Hepatocyte (in vitro differentiated cells): ENCODE measurements around the gene ZNF750. TPM values are rescaled to one million over a fixed set of nuclear protein-coding genes. Genes with fewer than 3 reads are reported as not detected.

Experiments used
- DNase-seq: peaks from one replicate; pipeline ENCODE4 v3.0.0-alpha.2; 2016; ENCODE audit warnings: low spot score
- H2AFZ ChIP-seq: fragments of 200-600 bp; sonication (generic); 2 replicates; pipeline ENCODE4 v1.6.0; 2016; ENCODE audit warnings: antibody characterized with exemption, mild to moderate bottlenecking
- H3K27ac ChIP-seq: fragments of 200-600 bp; sonication (generic); 2 replicates; pipeline ENCODE4 v1.5.1; 2016; ENCODE audit warnings: mild to moderate bottlenecking
- H3K27me3 ChIP-seq: fragments of 200-600 bp; sonication (generic); 2 replicates; pipeline ENCODE4 v1.6.1; 2016
- H3K36me3 ChIP-seq: fragments of 200-600 bp; sonication (generic); replicated peaks from 2 replicates; pipeline ENCODE4 v1.5.1; 2016; ENCODE audit warnings: low read depth; ENCODE audit not compliant: insufficient read depth
- H3K4me1 ChIP-seq: fragments of 200-600 bp; sonication (generic); 2 replicates; pipeline ENCODE4 v1.5.1; 2016; ENCODE audit warnings: mild to moderate bottlenecking, moderate library complexity; ENCODE audit not compliant: insufficient read depth
- H3K4me2 ChIP-seq: fragments of 200-600 bp; sonication (generic); 2 replicates; pipeline ENCODE4 v1.6.0; 2016
- H3K4me3 ChIP-seq: fragments of 200-600 bp; sonication (generic); 2 replicates; pipeline ENCODE4 v1.5.1; 2016; ENCODE audit warnings: mild to moderate bottlenecking
- H3K79me2 ChIP-seq: fragments of 200-600 bp; sonication (generic); 2 replicates; pipeline ENCODE4 v1.6.0; 2017; ENCODE audit warnings: mild to moderate bottlenecking
- H3K9me2 ChIP-seq: fragments of 200-600 bp; sonication (generic); replicated peaks from 2 replicates; pipeline ENCODE4 v1.6.0; 2017; ENCODE audit warnings: mild to moderate bottlenecking; ENCODE audit not compliant: insufficient read depth
- H3K9me3 ChIP-seq: fragments of 200-600 bp; sonication (generic); 2 replicates; pipeline ENCODE4 v1.5.1; 2016; ENCODE audit warnings: low read depth, mild to moderate bottlenecking
- H4K20me1 ChIP-seq: fragments of 200-600 bp; sonication (generic); 2 replicates; pipeline ENCODE4 v1.6.0; 2016; ENCODE audit warnings: mild to moderate bottlenecking; ENCODE audit not compliant: insufficient read depth, poor library complexity, severe bottlenecking
- CTCF ChIP-seq: fragments of 200-600 bp; sonication (generic); IDR thresholded peaks from 2 replicates; pipeline ENCODE4 v1.5.1; 2016; ENCODE audit warnings: antibody characterized with exemption, mild to moderate bottlenecking; ENCODE audit not compliant: poor library complexity
- EZH2 ChIP-seq: fragments of 200-600 bp; sonication (generic); IDR thresholded peaks from 2 replicates; pipeline ENCODE4 v1.6.1; 2016; ENCODE audit warnings: antibody characterized with exemption, mild to moderate bottlenecking, borderline replicate concordance
- EZH2phosphoT487 ChIP-seq: fragments of 200-600 bp; sonication (generic); IDR thresholded peaks from one replicate; pipeline ENCODE4 v1.6.1; 2018; ENCODE audit warnings: antibody characterized with exemption, mild to moderate bottlenecking, low read depth, moderate library complexity; ENCODE audit not compliant: unreplicated experiment, severe bottlenecking
- WGBS: methylation state at CpG from one replicate; pipeline ENCODE4 v1.1.6; 2016; ENCODE audit warnings: low lambda C conversion rate; ENCODE audit errors: missing lambda C conversion rate; 5-methylcytosine and 5-hydroxymethylcytosine counted together
- polyA plus RNA-seq: library from polyadenylated mRNA; unstranded; fragments of >200 nt; fragmentation: Nextera tagmentation; extraction: Ambion mirVana; gene quantifications from 2 replicates; pipeline ENCODE4 v1.2.1, GENCODE V29; 2016
- total RNA-seq: library from RNA; depleted of rRNA; stranded (reverse); fragments of >200 nt; gene quantifications from 2 replicates; pipeline ENCODE4 v1.2.3, GENCODE V29; 2014

The ZNF750 gene
- 0.12 and 0.27 TPM in 2 replicates for total RNA-seq
- 0.49 and 2.1 TPM in 2 replicates for polyA plus RNA-seq

GRCh38 chr17:82839617-82840292 is at the start of gene ZNF750:
TSS of gene ZNF750 (minus strand) at chr17:82840022. CDS start at chr17:82832454, 7,568 bp downstream.
- H3K27me3 ChIP-seq = no peaks in the 10 kb centered on the region
- no peaks in the 10 kb centered on the region for H3K9me3 ChIP-seq
- no peak for DNase-seq
- peaks cover 26% of the 10 kb centered on the region for H3K4me1 ChIP-seq
- WGBS = 86% methylated on average over 25 of the region's 25 CpGs
- no peaks in the 10 kb centered on the region for H3K36me3 ChIP-seq
- H3K79me2 ChIP-seq = no peaks in the 10 kb centered on the region
- TF ChIP-seq EZH2 = no peak
- no peak for TF ChIP-seq EZH2phosphoT487
- no peak for TF ChIP-seq CTCF
- H3K4me3 ChIP-seq = no peak within 1 kb of the TSS
- H2AFZ ChIP-seq = no peak within 1 kb of the TSS
- no peaks in the 10 kb centered on the region for H3K9me2 ChIP-seq
- H4K20me1 ChIP-seq = no peaks in the 10 kb centered on the region
- peak within 1 kb of the TSS; percentile 61 for H3K4me2 ChIP-seq
- peak within 1 kb of the TSS; percentile 67 for H3K27ac ChIP-seq

GRCh38 chr17:82888583-82889495 is 49.0 kb upstream of the ZNF750 start:
- Histone ChIP-seq H3K4me1 (peaks cover 37% of the 10 kb centered on the region), H3K27me3 (no peaks in the 10 kb centered on the region), H3K9me2 (no peaks in the 10 kb centered on the region), H3K4me3 (no peak overlapping the region), H2AFZ (no peak overlapping the region), H4K20me1 (no peaks in the 10 kb centered on the region), H3K9me3 (no peaks in the 10 kb centered on the region), H3K27ac (peak overlapping the region; percentile 94), H3K4me2 (peak overlapping the region; percentile 37), H3K36me3 (no peaks in the 10 kb centered on the region), H3K79me2 (no peaks in the 10 kb centered on the region)
- no peak for DNase-seq
- 81% methylated on average over 30 of the region's 30 CpGs for WGBS
- TF ChIP-seq EZH2phosphoT487 (no peak), EZH2 (no peak), CTCF (no peak)

- 89% methylated on average over 27 of the region's 27 CpGs for WGBS
- Histone ChIP-seq H3K36me3 (no peaks in the 10 kb centered on the region), H3K4me1 (peaks cover 38% of the 10 kb centered on the region)
Measured at GRCh38 chr17:82887255-82888164, 47.7 kb upstream of the ZNF750 start.

More at GRCh38 chr17:82887255-82888164, 47.7 kb upstream of the ZNF750 start:
- Histone ChIP-seq H4K20me1 (no peaks in the 10 kb centered on the region), H3K4me2 (no peak overlapping the region), H3K9me2 (no peaks in the 10 kb centered on the region), H2AFZ (no peak overlapping the region), H3K27ac (peak overlapping the region; percentile 46), H3K79me2 (no peaks in the 10 kb centered on the region), H3K4me3 (no peak overlapping the region), H3K27me3 (no peaks in the 10 kb centered on the region), H3K9me3 (no peaks in the 10 kb centered on the region)
- TF ChIP-seq EZH2phosphoT487 (no peak), EZH2 (no peak), CTCF (no peak)
- DNase-seq = no peak
